ENCODE measurements around the gene CCDC83. TPM values are rescaled to one million over a fixed set of nuclear protein-coding genes. Genes with fewer than 3 reads are reported as not detected.
A peak's percentile ranks its signal among the peaks of the same experiment; 100 is the strongest.

CCDC83 gene
- total RNA-seq = under 1 TPM in 1 of 2 donors, not detected in 1; 0.22 TPM
- total RNA-seq = 0 to 0.08 reads per million in 2 donors

GRCh38 chr11:85855341-85855656 is at the start of gene CCDC83:
Gene CCDC83 (plus strand): TSS chr11:85855383. CDS start chr11:85865124, 9,741 bp downstream.
- Mint-ChIP-seq H3K27me3 (peaks cover 4% of the 10 kb centered on the region), H3K27ac (peak within 1 kb of the TSS; percentile 94), H3K4me1 (peaks cover 9% of the 10 kb centered on the region), H3K4me3 (peak within 1 kb of the TSS; percentile 88), H3K36me3 (ENCODE audit: low read depth) (peaks cover 2% of the 10 kb centered on the region)
- H3K9me3 ChIP-seq (ENCODE audit: control insufficient read depth, low read length, poor library complexity, severe bottlenecking) = no peaks in the 10 kb centered on the region
- ATAC-seq (no peak), DNase-seq (no peak)

GRCh38 chr11:85805387-85805786 is 49.8 kb upstream of the CCDC83 start:
- H3K4me1 Mint-ChIP-seq = peaks cover 33% of the 10 kb centered on the region

GRCh38 chr11:85806016-85806415 is 49.2 kb upstream of the CCDC83 start:
- Mint-ChIP-seq H3K4me3 (no peak overlapping the region), H3K4me1 (peaks cover 31% of the 10 kb centered on the region), H3K27me3 (no peaks in the 10 kb centered on the region), H3K27ac (peak overlapping the region; percentile 67), H3K36me3 (ENCODE audit: low read depth) (peaks cover 7% of the 10 kb centered on the region)
- no peaks in the 10 kb centered on the region for H3K9me3 ChIP-seq (ENCODE audit: control insufficient read depth, low read length, poor library complexity, severe bottlenecking)
- ATAC-seq (no peak), DNase-seq (no peak)

More at GRCh38 chr11:85805387-85805786, 49.8 kb upstream of the CCDC83 start:
- H3K9me3 ChIP-seq (ENCODE audit: control insufficient read depth, low read length, poor library complexity, severe bottlenecking) = no peaks in the 10 kb centered on the region
- no peak for ATAC-seq
- Mint-ChIP-seq H3K36me3 (ENCODE audit: low read depth) (peaks cover 10% of the 10 kb centered on the region), H3K4me3 (no peak overlapping the region), H3K27ac (no peak overlapping the region), H3K27me3 (no peaks in the 10 kb centered on the region)
- no peak for DNase-seq

- H3K36me3 Mint-ChIP-seq (ENCODE audit: low read depth) = peaks cover 5% of the 10 kb centered on the region
- no peaks in the 10 kb centered on the region for H3K27me3 Mint-ChIP-seq
- H3K4me3 Mint-ChIP-seq = no peak overlapping the region
- peaks cover 34% of the 10 kb centered on the region for H3K4me1 Mint-ChIP-seq
- H3K9me3 ChIP-seq (ENCODE audit: control insufficient read depth, low read length, poor library complexity, severe bottlenecking) = no peaks in the 10 kb centered on the region
- DNase-seq (no peak), ATAC-seq (no peak)
- peak overlapping the region; percentile 67 for H3K27ac Mint-ChIP-seq
These were observed 48.3 kb upstream of the CCDC83 start for GRCh38 chr11:85806876-85807275.

- peaks cover 40% of the 10 kb centered on the region for H3K4me1 Mint-ChIP-seq
- DNase-seq = no peak
- peak; percentile 45 for ATAC-seq
These were observed 46.0 kb upstream of the CCDC83 start for GRCh38 chr11:85809191-85809590.

GRCh38 chr11:85809863-85810262 is 45.3 kb upstream of the CCDC83 start:
- ATAC-seq (no peak), DNase-seq (peak in 1 of 3 donors; percentile 27)
- Mint-ChIP-seq H3K27me3 (peaks cover 7% of the 10 kb centered on the region), H3K4me1 (peaks cover 43% of the 10 kb centered on the region), H3K27ac (peak overlapping the region; percentile 96), H3K4me3 (peak overlapping the region; percentile 93), H3K36me3 (ENCODE audit: low read depth) (peaks cover 2% of the 10 kb centered on the region)
- no peaks in the 10 kb centered on the region for H3K9me3 ChIP-seq (ENCODE audit: control insufficient read depth, low read length, poor library complexity, severe bottlenecking)

More at GRCh38 chr11:85809191-85809590, 46.0 kb upstream of the CCDC83 start:
- Mint-ChIP-seq H3K36me3 (ENCODE audit: low read depth) (no peaks in the 10 kb centered on the region), H3K27me3 (peaks cover 7% of the 10 kb centered on the region), H3K4me3 (peak overlapping the region; percentile 93), H3K27ac (peak overlapping the region; percentile 96)
- no peaks in the 10 kb centered on the region for H3K9me3 ChIP-seq (ENCODE audit: control insufficient read depth, low read length, poor library complexity, severe bottlenecking)

GRCh38 chr11:85810521-85810870 is 44.7 kb upstream of the CCDC83 start:
- H3K9me3 ChIP-seq (ENCODE audit: control insufficient read depth, low read length, poor library complexity, severe bottlenecking) = no peaks in the 10 kb centered on the region
- peak overlapping the region; percentile 96 for H3K27ac Mint-ChIP-seq
- peak overlapping the region; percentile 93 for H3K4me3 Mint-ChIP-seq
- ATAC-seq = peak; percentile 8
- H3K4me1 Mint-ChIP-seq = peaks cover 41% of the 10 kb centered on the region
- peaks cover 7% of the 10 kb centered on the region for H3K27me3 Mint-ChIP-seq
- H3K36me3 Mint-ChIP-seq (ENCODE audit: low read depth) = peaks cover 4% of the 10 kb centered on the region
- DNase-seq = no peak

- peak within 1 kb of the TSS; percentile 93 for H3K4me3 Mint-ChIP-seq
- no peaks in the 10 kb centered on the region for H3K9me3 ChIP-seq (ENCODE audit: control insufficient read depth, low read length, poor library complexity, severe bottlenecking)
- ATAC-seq = peak; percentile 94
- peaks cover 36% of the 10 kb centered on the region for H3K4me1 Mint-ChIP-seq
- peaks cover 7% of the 10 kb centered on the region for H3K27me3 Mint-ChIP-seq
- peak within 1 kb of the TSS; percentile 96 for H3K27ac Mint-ChIP-seq
- peaks cover 4% of the 10 kb centered on the region for H3K36me3 Mint-ChIP-seq (ENCODE audit: low read depth)
- DNase-seq = peak; percentile 69 to 76 (median 74)
These were observed 44.1 kb upstream of the CCDC83 start, which contains the start of gene SYTL2 for GRCh38 chr11:85810871-85811611. Gene SYTL2 (minus strand): TSS chr11:85811141. CDS start chr11:85757725, 53,416 bp downstream.

GRCh38 chr11:85811624-85812023 is 43.6 kb upstream of the CCDC83 start:
- Mint-ChIP-seq H3K4me1 (peaks cover 34% of the 10 kb centered on the region), H3K27me3 (peaks cover 7% of the 10 kb centered on the region), H3K36me3 (ENCODE audit: low read depth) (peaks cover 4% of the 10 kb centered on the region), H3K27ac (peak overlapping the region; percentile 96), H3K4me3 (peak overlapping the region; percentile 93)
- ATAC-seq (no peak), DNase-seq (no peak)
- no peaks in the 10 kb centered on the region for H3K9me3 ChIP-seq (ENCODE audit: control insufficient read depth, low read length, poor library complexity, severe bottlenecking)

- Mint-ChIP-seq H3K4me1 (peaks cover 34% of the 10 kb centered on the region), H3K4me3 (peak overlapping the region; percentile 4), H3K36me3 (ENCODE audit: low read depth) (peaks cover 4% of the 10 kb centered on the region), H3K27ac (peak overlapping the region; percentile 83), H3K27me3 (peaks cover 7% of the 10 kb centered on the region)
- DNase-seq (no peak), ATAC-seq (no peak)
- no peaks in the 10 kb centered on the region for H3K9me3 ChIP-seq (ENCODE audit: control insufficient read depth, low read length, poor library complexity, severe bottlenecking)
These were observed 41.5 kb upstream of the CCDC83 start for GRCh38 chr11:85813721-85814120.

GRCh38 chr11:85815186-85815931 is 39.8 kb upstream of the CCDC83 start:
- Mint-ChIP-seq H3K4me1 (peaks cover 26% of the 10 kb centered on the region), H3K27ac (no peak overlapping the region), H3K4me3 (no peak overlapping the region), H3K36me3 (ENCODE audit: low read depth) (peaks cover 4% of the 10 kb centered on the region), H3K27me3 (peaks cover 7% of the 10 kb centered on the region)
- ATAC-seq (no peak), DNase-seq (no peak)
- H3K9me3 ChIP-seq (ENCODE audit: control insufficient read depth, low read length, poor library complexity, severe bottlenecking) = no peaks in the 10 kb centered on the region

- Mint-ChIP-seq H3K27me3 (no peaks in the 10 kb centered on the region), H3K4me1 (peaks cover 36% of the 10 kb centered on the region), H3K36me3 (ENCODE audit: low read depth) (peaks cover 4% of the 10 kb centered on the region), H3K27ac (no peak overlapping the region), H3K4me3 (no peak overlapping the region)
- DNase-seq (no peak), ATAC-seq (no peak)
- no peaks in the 10 kb centered on the region for H3K9me3 ChIP-seq (ENCODE audit: control insufficient read depth, low read length, poor library complexity, severe bottlenecking)
These were observed 35.7 kb upstream of the CCDC83 start for GRCh38 chr11:85819441-85819840.

GRCh38 chr11:85821636-85822035 is 33.5 kb upstream of the CCDC83 start:
- DNase-seq (no peak), ATAC-seq (no peak)
- H3K27me3 Mint-ChIP-seq = no peaks in the 10 kb centered on the region
- H3K27ac Mint-ChIP-seq = peak overlapping the region; percentile 100
- H3K36me3 Mint-ChIP-seq (ENCODE audit: low read depth) = no peaks in the 10 kb centered on the region
- peaks cover 53% of the 10 kb centered on the region for H3K4me1 Mint-ChIP-seq
- no peak overlapping the region for H3K4me3 Mint-ChIP-seq
- H3K9me3 ChIP-seq (ENCODE audit: control insufficient read depth, low read length, poor library complexity, severe bottlenecking) = no peaks in the 10 kb centered on the region

All from T-helper 17 cell (primary cell).